Fibroblast of pulmonary artery (primary cell): ENCODE measurements around the gene DHRS7C.

Experiments used
- DNase-seq: peaks from one replicate; pipeline ENCODE4 v3.0.0-alpha.2; 2010; ENCODE audit warnings: low read depth
- H3K4me3 ChIP-seq: replicated peaks from 2 replicates; pipeline ENCODE4 v1.5.1; 2011; ENCODE audit warnings: low read depth, mild to moderate bottlenecking, control low read depth, low read length, moderate library complexity
- CTCF ChIP-seq: IDR thresholded peaks from 2 replicates; pipeline ENCODE4 v1.5.1; 2011; ENCODE audit warnings: mild to moderate bottlenecking, control low read depth, low read length, inconsistent platforms; ENCODE audit errors: missing control alignments

The DHRS7C gene

GRCh38 chr17:9828296-9829295, 37.2 kb upstream of the DHRS7C start:
- DNase-seq, result no peak
- no peak overlapping the region for H3K4me3 ChIP-seq
- no peak for TF ChIP-seq CTCF

GRCh38 chr17:9825641-9826150, 34.3 kb upstream of the DHRS7C start, which contains the start of gene GLP2R:
Gene GLP2R, plus strand, starts transcription at chr17:9825924. Its CDS starts 140 bp downstream, at chr17:9826064.
- TF ChIP-seq CTCF, result no peak
- no peak for DNase-seq
- H3K4me3 ChIP-seq, result no peak within 1 kb of the TSS

- TF ChIP-seq CTCF, result no peak
- no peak overlapping the region for H3K4me3 ChIP-seq
- no peak for DNase-seq
Measured at GRCh38 chr17:9824797-9825338, 33.5 kb upstream of the DHRS7C start.

GRCh38 chr17:9824094-9824493, 32.7 kb upstream of the DHRS7C start:
- TF ChIP-seq CTCF, result no peak
- DNase-seq, result no peak
- no peak overlapping the region for H3K4me3 ChIP-seq

- no peak for DNase-seq
- TF ChIP-seq CTCF, result no peak
- H3K4me3 ChIP-seq, result no peak within 1 kb of the TSS
Measured at GRCh38 chr17:9821921-9822320, 30.5 kb upstream of the DHRS7C start, which contains the start of gene GSG1L2. Gene GSG1L2, minus strand, starts transcription at chr17:9822079. Its CDS starts 8 bp downstream, at chr17:9822071.

GRCh38 chr17:9820448-9820847, 29.1 kb upstream of the DHRS7C start:
- DNase-seq, result no peak
- H3K4me3 ChIP-seq, result no peak overlapping the region
- no peak for TF ChIP-seq CTCF
